Measurements from ENCODE around the gene DAAM2. TPM values are rescaled to one million over a fixed set of nuclear protein-coding genes. Genes with fewer than 3 reads are reported as not detected.

DAAM2 gene
- total and polyA plus RNA-seq, 9 of the 15 experiments (the other 6 are each of a cell fraction or from before 2014, with no cell fraction given), result 0.01 to 0.07 TPM; not detected in 7

- TF ChIP-seq REST (IDR thresholded peaks at IDR 0.05; ENCODE audit: borderline replicate concordance) (no peak), REST (CRISPR knock-in tag; IDR thresholded peaks at IDR 0.05; ENCODE audit: low read depth) (no peak), CREB5 (CRISPR knock-in tag; IDR thresholded peaks at IDR 0.05) (no peak)
Observed at GRCh38 chr6:39920157-39920556, 128.0 kb downstream of the DAAM2 start (continued).
